Chondrocyte (in vitro differentiated cells): ENCODE data around the gene PLEKHA4. TPM values are rescaled to one million over a fixed set of nuclear protein-coding genes. Genes with fewer than 3 reads are reported as not detected.
"Not testable (repeated sequence)": the region's sequence is repeated elsewhere in the genome, so short reads cannot be mapped to it uniquely, and the experiment has no call there.

ENCODE experiments used
- DNase-seq: peaks from one replicate; pipeline ENCODE4 v3.0.0; 2021; ENCODE audit warnings: mixed read lengths, low spot score
- H3K27ac Mint-ChIP-seq: one replicate; pipeline ENCODE4 v1.8.0; 2021; ENCODE audit warnings: mild to moderate bottlenecking, moderate library complexity, mixed read lengths; ENCODE audit not compliant: unreplicated experiment
- H3K27me3 Mint-ChIP-seq: 2 replicates; pipeline ENCODE4 v1.8.0; 2021; ENCODE audit warnings: low read depth, mixed read lengths
- H3K36me3 Mint-ChIP-seq: 2 replicates; pipeline ENCODE4 v1.8.0; 2021; ENCODE audit warnings: low read depth, mixed read lengths
- H3K4me1 Mint-ChIP-seq: 2 replicates; pipeline ENCODE4 v1.8.0; 2021; ENCODE audit warnings: low read depth, mild to moderate bottlenecking, mixed read lengths
- H3K4me3 Mint-ChIP-seq: one replicate; pipeline ENCODE4 v1.8.0; 2021; ENCODE audit warnings: mild to moderate bottlenecking, moderate library complexity, mixed read lengths; ENCODE audit not compliant: unreplicated experiment
- H3K9me3 Mint-ChIP-seq: 2 replicates; pipeline ENCODE4 v1.8.0; 2021; ENCODE audit warnings: low read depth, mixed read lengths
- total RNA-seq: library from RNA; stranded (reverse); gene quantifications from 3 replicates; pipeline ENCODE4 v1.2.1, GENCODE V29; 2021
- TF ChIP-seq, protein P1 (sequence below): fragments of 200-600 bp; sonication (generic); IDR thresholded peaks from 2 replicates; pipeline ENCODE4 v1.5.0; 2021; ENCODE audit warnings: antibody characterized with exemption, mild to moderate bottlenecking, moderate library complexity

PLEKHA4 gene
- total RNA-seq, 1 donor from 2014 or later: 16.8 TPM

DNA sequence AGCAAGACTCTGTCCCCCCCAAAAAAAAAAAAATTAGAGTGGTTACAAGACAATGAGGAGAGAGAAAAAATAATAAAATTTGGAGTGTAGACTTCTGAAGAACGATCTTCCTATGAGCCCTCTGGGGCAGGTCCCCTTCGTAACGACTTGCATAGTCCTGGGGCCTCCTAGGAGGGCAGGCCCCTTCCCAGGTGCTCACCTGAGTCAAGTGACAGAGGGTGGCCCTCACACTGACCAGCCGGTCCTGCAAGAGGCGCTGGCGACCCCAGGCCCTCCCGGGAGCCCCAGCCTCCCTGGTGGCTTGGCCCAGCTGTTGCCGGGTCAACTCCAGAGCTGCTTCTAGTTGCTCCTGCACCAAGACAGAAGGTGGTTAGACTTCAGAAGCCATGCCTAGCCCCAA lies 14.9 kb downstream of the PLEKHA4 start:
- DNase-seq: no peak
- TF ChIP-seq, protein P1, sequence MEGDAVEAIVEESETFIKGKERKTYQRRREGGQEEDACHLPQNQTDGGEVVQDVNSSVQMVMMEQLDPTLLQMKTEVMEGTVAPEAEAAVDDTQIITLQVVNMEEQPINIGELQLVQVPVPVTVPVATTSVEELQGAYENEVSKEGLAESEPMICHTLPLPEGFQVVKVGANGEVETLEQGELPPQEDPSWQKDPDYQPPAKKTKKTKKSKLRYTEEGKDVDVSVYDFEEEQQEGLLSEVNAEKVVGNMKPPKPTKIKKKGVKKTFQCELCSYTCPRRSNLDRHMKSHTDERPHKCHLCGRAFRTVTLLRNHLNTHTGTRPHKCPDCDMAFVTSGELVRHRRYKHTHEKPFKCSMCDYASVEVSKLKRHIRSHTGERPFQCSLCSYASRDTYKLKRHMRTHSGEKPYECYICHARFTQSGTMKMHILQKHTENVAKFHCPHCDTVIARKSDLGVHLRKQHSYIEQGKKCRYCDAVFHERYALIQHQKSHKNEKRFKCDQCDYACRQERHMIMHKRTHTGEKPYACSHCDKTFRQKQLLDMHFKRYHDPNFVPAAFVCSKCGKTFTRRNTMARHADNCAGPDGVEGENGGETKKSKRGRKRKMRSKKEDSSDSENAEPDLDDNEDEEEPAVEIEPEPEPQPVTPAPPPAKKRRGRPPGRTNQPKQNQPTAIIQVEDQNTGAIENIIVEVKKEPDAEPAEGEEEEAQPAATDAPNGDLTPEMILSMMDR: no peak
- H3K27me3 Mint-ChIP-seq: no peaks in the 10 kb centered on the region
- H3K36me3 Mint-ChIP-seq: peaks cover 3% of the 10 kb centered on the region
- no peak overlapping the region for H3K4me3 Mint-ChIP-seq
- H3K27ac Mint-ChIP-seq: no peak overlapping the region
- H3K9me3 Mint-ChIP-seq: no peaks in the 10 kb centered on the region
- no peaks in the 10 kb centered on the region for H3K4me1 Mint-ChIP-seq

DNA sequence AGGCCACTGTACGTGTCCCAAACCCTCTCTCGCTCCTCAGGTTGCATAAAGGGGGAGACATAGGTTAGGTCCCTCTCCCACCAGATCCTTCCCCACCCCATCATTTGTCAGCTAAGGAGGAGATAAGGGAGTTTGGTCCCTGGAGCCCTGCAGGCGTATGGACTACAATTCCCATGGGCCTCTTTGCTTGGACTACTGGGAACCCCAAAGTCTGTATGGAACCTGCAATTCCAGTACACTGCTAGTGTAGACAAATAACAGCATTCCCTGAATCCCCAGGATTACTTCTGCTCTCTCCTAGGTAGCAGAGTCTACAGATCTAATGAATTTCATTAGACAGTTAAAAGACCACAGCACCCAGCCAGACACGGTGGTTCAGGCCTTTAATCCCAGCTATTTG lies 16.1 kb downstream of the PLEKHA4 start:
- TF ChIP-seq, protein P1: no peak
- no peaks in the 10 kb centered on the region for H3K27me3 Mint-ChIP-seq
- no peak for DNase-seq
- no peaks in the 10 kb centered on the region for H3K4me1 Mint-ChIP-seq
- no peak overlapping the region for H3K27ac Mint-ChIP-seq
- peaks cover 6% of the 10 kb centered on the region for H3K36me3 Mint-ChIP-seq
- H3K4me3 Mint-ChIP-seq: no peak overlapping the region
- no peaks in the 10 kb centered on the region for H3K9me3 Mint-ChIP-seq

DNA sequence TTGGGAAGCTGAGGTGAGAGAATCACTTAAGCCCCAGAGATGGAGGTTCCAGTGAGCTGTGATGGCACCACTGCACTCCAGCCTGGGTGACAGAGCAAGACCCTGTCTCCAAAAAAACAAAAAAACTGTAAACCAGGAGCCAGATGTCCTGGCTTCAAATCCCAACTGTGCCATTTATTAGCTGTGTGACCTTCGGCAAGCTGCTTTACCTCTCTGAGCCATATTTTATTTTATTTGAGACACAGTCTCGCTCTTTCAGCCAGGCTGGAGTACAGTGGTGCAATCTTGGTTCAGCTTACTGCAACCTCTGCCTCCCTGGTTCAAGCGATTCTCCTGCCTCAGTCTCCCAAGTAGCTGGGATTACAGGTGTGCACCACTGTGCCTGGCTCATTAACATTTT lies 21.8 kb downstream of the PLEKHA4 start:
- H3K36me3 Mint-ChIP-seq, H3K4me1 Mint-ChIP-seq, DNase-seq, H3K27ac Mint-ChIP-seq, H3K4me3 Mint-ChIP-seq, H3K27me3 Mint-ChIP-seq, H3K9me3 Mint-ChIP-seq: not testable (repeated sequence)

DNA sequence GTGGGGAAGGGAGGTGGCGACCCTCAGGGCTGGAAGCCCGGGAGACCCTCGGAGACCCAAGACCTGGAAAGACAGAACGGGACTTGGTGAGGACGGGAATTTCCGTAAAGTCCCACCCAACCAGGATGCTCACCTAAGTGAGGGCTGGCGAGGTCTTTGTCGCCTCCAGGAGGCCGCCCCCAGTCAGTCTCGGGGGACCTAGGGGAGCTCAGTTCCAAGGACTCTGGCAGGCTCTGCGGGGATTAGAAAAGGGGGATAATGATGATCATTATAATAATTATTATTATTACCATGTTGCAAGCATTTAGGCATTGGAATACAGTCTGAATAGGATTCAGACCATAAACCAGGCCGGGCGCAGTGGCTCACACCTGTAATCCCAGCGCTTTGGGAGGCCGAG lies 23.0 kb downstream of the PLEKHA4 start:
- H3K4me1 Mint-ChIP-seq: no peaks in the 10 kb centered on the region
- no peak overlapping the region for H3K27ac Mint-ChIP-seq
- H3K27me3 Mint-ChIP-seq: no peaks in the 10 kb centered on the region
- DNase-seq: no peak
- H3K4me3 Mint-ChIP-seq: no peak overlapping the region
- H3K9me3 Mint-ChIP-seq: no peaks in the 10 kb centered on the region
- peaks cover 10% of the 10 kb centered on the region for H3K36me3 Mint-ChIP-seq
- TF ChIP-seq, protein P1: no peak

DNA sequence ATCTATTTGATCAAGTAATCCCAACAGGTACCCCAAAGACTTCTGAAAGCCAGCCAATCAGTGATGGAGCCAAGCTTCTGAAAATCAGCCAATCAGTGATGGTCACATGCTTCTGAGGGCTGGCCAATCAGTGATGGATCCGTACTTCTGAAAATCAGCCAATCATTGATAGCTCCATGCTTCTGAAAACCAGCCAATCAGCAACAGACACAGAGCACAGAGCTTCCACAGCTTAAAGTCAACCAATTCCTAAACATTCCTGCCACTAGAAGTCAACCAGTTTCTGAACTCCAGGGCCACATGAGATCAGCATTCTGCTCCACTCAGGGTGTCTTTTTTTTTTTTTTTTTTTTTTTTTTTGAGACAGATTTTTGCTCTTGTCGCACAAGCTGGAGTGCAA lies 23.9 kb downstream of the PLEKHA4 start:
- TF ChIP-seq, protein P1: peak; percentile 51
- DNase-seq: no peak
- no peaks in the 10 kb centered on the region for H3K4me1 Mint-ChIP-seq
- no peaks in the 10 kb centered on the region for H3K9me3 Mint-ChIP-seq
- H3K27me3 Mint-ChIP-seq: no peaks in the 10 kb centered on the region
- H3K27ac Mint-ChIP-seq: no peak overlapping the region
- no peak overlapping the region for H3K4me3 Mint-ChIP-seq
- H3K36me3 Mint-ChIP-seq: peaks cover 8% of the 10 kb centered on the region

DNA sequence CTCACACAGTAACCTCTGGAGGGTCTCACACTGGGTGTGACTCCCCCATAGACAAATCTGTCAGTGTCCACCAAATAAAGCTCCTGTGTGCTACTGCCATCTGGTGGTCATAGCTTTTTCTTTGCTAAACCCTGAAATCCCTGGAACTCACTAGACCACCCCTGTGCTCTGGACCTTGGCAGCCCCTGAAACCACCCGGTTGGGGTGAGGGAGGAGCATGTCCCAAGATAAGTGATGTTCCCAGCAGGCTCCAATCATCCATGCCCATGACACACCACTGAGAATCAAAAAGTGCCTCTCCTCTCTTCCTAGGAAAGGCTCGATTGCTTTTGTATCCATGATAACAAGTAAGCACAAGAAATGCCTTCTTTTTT lies 25.6 kb downstream of the PLEKHA4 start:
- H3K4me3 Mint-ChIP-seq: no peak overlapping the region
- no peak overlapping the region for H3K27ac Mint-ChIP-seq
- H3K27me3 Mint-ChIP-seq: no peaks in the 10 kb centered on the region
- no peak for DNase-seq
- H3K9me3 Mint-ChIP-seq: no peaks in the 10 kb centered on the region
- peaks cover 6% of the 10 kb centered on the region for H3K36me3 Mint-ChIP-seq
- no peaks in the 10 kb centered on the region for H3K4me1 Mint-ChIP-seq
- TF ChIP-seq, protein P1: peak; percentile 89
